Loucy (cell line): ENCODE results near the gene TNFSF4.

ENCODE experiments used
- H2AFZ ChIP-seq: fragments of 200-600 bp; sonication (generic); 2 replicates; pipeline ENCODE4 v1.6.0; 2016; ENCODE audit warnings: antibody characterized with exemption, mild to moderate bottlenecking, low read length, moderate library complexity
- H3F3A ChIP-seq: fragments of 200-600 bp; 2 replicates; pipeline ENCODE4 v1.6.0; 2016; ENCODE audit warnings: antibody characterized with exemption, low read depth, mild to moderate bottlenecking
- H3K27me3 ChIP-seq: fragments of 200-600 bp; sonication (generic); 2 replicates; pipeline ENCODE4 v1.6.1; 2014; ENCODE audit warnings: low read length, mild to moderate bottlenecking; ENCODE audit not compliant: insufficient read depth, poor library complexity, severe bottlenecking
- H3K36me3 ChIP-seq: fragments of 200-600 bp; sonication (generic); 2 replicates; pipeline ENCODE4 v1.6.1; 2016; ENCODE audit warnings: low read length; ENCODE audit not compliant: insufficient read depth
- H3K4me1 ChIP-seq: fragments of 200-600 bp; sonication (generic); 2 replicates; pipeline ENCODE4 v1.5.1; 2014; ENCODE audit warnings: low read length, mild to moderate bottlenecking; ENCODE audit not compliant: insufficient read depth, poor library complexity, severe bottlenecking
- H3K4me2 ChIP-seq: fragments of 200-600 bp; sonication (generic); 2 replicates; pipeline ENCODE4 v1.6.0; 2014; ENCODE audit warnings: antibody characterized with exemption, low read length, low read depth, mild to moderate bottlenecking; ENCODE audit not compliant: poor library complexity, severe bottlenecking
- H3K4me3 ChIP-seq: fragments of 200-600 bp; sonication (generic); 2 replicates; pipeline ENCODE4 v1.5.1; 2014; ENCODE audit warnings: low read length, mild to moderate bottlenecking, mixed read lengths; ENCODE audit not compliant: poor library complexity, severe bottlenecking
- H3K79me2 ChIP-seq: fragments of 200-600 bp; sonication (generic); 2 replicates; pipeline ENCODE4 v1.6.1; 2014; ENCODE audit warnings: low read length; ENCODE audit not compliant: insufficient read depth
- H3K9ac ChIP-seq: fragments of 200-600 bp; sonication (generic); 2 replicates; pipeline ENCODE4 v1.6.0; 2014; ENCODE audit warnings: mild to moderate bottlenecking, low read depth, low read length, moderate library complexity; ENCODE audit not compliant: poor library complexity, severe bottlenecking
- H3K9me2 ChIP-seq: fragments of 200-600 bp; sonication (generic); replicated peaks from 2 replicates; pipeline ENCODE4 v1.6.1; 2016; ENCODE audit warnings: low read depth, low read length, mixed read lengths
- H3K9me3 ChIP-seq: fragments of 200-600 bp; sonication (generic); 2 replicates; pipeline ENCODE4 v1.6.1; 2014; ENCODE audit warnings: mild to moderate bottlenecking, antibody characterized with exemption, low read length, low read depth; ENCODE audit not compliant: insufficient read depth
- H4K20me1 ChIP-seq: fragments of 200-600 bp; sonication (generic); 2 replicates; pipeline ENCODE4 v1.6.0; 2014; ENCODE audit warnings: antibody characterized with exemption, low read length, mild to moderate bottlenecking; ENCODE audit not compliant: insufficient read depth, poor library complexity, severe bottlenecking
- EZH2phosphoT487 ChIP-seq: fragments of 200-600 bp; IDR thresholded peaks from 2 replicates; pipeline ENCODE4 v1.6.1; 2018; ENCODE audit warnings: antibody characterized with exemption, mild to moderate bottlenecking, moderate library complexity, borderline replicate concordance
- TF ChIP-seq, protein P1 (sequence below): fragments of 200-600 bp; sonication (generic); conservative IDR thresholded peaks from 2 replicates; pipeline ENCODE4 v1.5.1; 2014; ENCODE audit warnings: mild to moderate bottlenecking, antibody characterized with exemption, low read length

TNFSF4 gene

DNA sequence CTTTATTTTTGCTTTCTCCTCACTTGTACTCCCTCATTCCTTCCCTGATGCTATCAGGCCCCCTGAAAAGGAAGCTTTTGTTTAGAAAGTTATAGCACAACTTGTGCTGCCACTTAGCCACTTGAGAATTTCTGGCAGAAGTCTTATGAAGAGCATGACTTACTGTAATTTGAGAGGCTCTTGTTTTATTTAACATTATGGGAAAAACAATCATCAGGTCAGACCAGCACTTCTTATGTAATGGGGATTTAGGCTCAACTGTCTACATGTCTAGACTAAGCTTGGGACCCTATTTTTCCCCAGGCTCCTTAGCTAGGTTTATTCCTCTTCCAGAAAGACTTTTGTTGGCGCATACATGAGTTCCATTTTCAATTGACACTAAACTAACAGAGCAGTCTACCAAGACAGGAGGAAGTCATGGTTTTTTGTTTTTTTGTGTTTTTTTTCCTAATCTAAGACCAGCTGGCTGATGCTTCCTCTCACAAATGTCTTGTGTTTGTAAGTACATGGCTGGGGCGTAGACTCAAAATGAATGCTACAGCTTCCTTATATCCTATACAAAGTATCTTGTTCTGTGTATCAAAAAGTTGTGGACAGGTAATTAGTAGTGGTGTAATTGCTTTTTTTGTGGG, 31.5 kb downstream of the TNFSF4 start:
- no peaks in the 10 kb centered on the region for H3K9me2 ChIP-seq
- H3K79me2 ChIP-seq, result no peaks in the 10 kb centered on the region
- no peaks in the 10 kb centered on the region for H3K4me1 ChIP-seq
- no peak for TF ChIP-seq EZH2phosphoT487
- TF ChIP-seq, protein P1, sequence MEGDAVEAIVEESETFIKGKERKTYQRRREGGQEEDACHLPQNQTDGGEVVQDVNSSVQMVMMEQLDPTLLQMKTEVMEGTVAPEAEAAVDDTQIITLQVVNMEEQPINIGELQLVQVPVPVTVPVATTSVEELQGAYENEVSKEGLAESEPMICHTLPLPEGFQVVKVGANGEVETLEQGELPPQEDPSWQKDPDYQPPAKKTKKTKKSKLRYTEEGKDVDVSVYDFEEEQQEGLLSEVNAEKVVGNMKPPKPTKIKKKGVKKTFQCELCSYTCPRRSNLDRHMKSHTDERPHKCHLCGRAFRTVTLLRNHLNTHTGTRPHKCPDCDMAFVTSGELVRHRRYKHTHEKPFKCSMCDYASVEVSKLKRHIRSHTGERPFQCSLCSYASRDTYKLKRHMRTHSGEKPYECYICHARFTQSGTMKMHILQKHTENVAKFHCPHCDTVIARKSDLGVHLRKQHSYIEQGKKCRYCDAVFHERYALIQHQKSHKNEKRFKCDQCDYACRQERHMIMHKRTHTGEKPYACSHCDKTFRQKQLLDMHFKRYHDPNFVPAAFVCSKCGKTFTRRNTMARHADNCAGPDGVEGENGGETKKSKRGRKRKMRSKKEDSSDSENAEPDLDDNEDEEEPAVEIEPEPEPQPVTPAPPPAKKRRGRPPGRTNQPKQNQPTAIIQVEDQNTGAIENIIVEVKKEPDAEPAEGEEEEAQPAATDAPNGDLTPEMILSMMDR, result no peak
- no peaks in the 10 kb centered on the region for H3F3A ChIP-seq
- no peak overlapping the region for H3K9ac ChIP-seq
- H3K9me3 ChIP-seq, result peaks cover 35% of the 10 kb centered on the region
- no peaks in the 10 kb centered on the region for H3K27me3 ChIP-seq
- H3K36me3 ChIP-seq, result no peaks in the 10 kb centered on the region
- H3K4me3 ChIP-seq, result no peak overlapping the region
- H2AFZ ChIP-seq, result no peak overlapping the region
- no peaks in the 10 kb centered on the region for H4K20me1 ChIP-seq
- no peak overlapping the region for H3K4me2 ChIP-seq

- H3K9me3 ChIP-seq, result peaks cover 36% of the 10 kb centered on the region
- no peaks in the 10 kb centered on the region for H3F3A ChIP-seq
Measured at GRCh38 chr1:173173388-173173787, 33.7 kb downstream of the TNFSF4 start.

DNA sequence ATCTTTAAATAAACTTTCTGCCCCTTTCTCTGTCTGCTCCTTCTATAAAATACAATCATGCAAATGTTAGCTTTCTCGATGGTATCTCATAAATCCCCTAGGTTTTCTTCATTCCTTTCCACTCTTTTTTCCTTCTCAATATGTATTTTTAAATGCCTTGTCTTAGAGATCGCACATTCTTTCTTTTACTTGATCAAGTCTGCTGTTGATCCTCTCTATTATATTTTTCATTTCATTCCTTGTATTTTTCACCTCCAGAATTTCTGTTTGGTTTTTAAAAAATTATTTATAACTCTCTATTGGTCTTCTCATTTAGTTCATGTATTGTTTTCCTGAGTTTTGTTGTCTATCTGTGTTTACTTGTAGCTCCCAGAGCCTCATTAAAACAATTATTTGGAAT, 36.0 kb downstream of the TNFSF4 start:
- TF ChIP-seq, protein P1, result no peak
- Histone ChIP-seq H3K36me3 (no peaks in the 10 kb centered on the region), H3F3A (no peaks in the 10 kb centered on the region), H3K4me2 (no peak overlapping the region), H2AFZ (no peak overlapping the region), H3K27me3 (no peaks in the 10 kb centered on the region), H3K4me1 (no peaks in the 10 kb centered on the region), H3K9me2 (no peaks in the 10 kb centered on the region), H3K4me3 (no peak overlapping the region), H3K9ac (no peak overlapping the region), H3K79me2 (no peaks in the 10 kb centered on the region), H4K20me1 (no peaks in the 10 kb centered on the region), H3K9me3 (peaks cover 36% of the 10 kb centered on the region)

More at GRCh38 chr1:173173388-173173787, 33.7 kb downstream of the TNFSF4 start:
- no peaks in the 10 kb centered on the region for H4K20me1 ChIP-seq
- TF ChIP-seq, protein P1, result no peak
- no peak for TF ChIP-seq EZH2phosphoT487
- H2AFZ ChIP-seq, result no peak overlapping the region
- no peaks in the 10 kb centered on the region for H3K79me2 ChIP-seq
- H3K36me3 ChIP-seq, result no peaks in the 10 kb centered on the region
- no peak overlapping the region for H3K9ac ChIP-seq
- no peaks in the 10 kb centered on the region for H3K27me3 ChIP-seq
- H3K4me1 ChIP-seq, result no peaks in the 10 kb centered on the region
- no peak overlapping the region for H3K4me2 ChIP-seq
- H3K9me2 ChIP-seq, result no peaks in the 10 kb centered on the region
- H3K4me3 ChIP-seq, result no peak overlapping the region
